Esophagus squamous epithelium (tissue), 5 donors: ENCODE data around the gene FHL1. TPM values are rescaled to one million over a fixed set of nuclear protein-coding genes. Genes with fewer than 3 reads are reported as not detected.

Experiments used
- DNase-seq: peaks from one replicate; lab custom pipeline; 2025; lab: John Stamatoyannopoulos, UW
- H3K27ac ChIP-seq, 4 donors: fragments of 200-600 bp; sonication (generic); one replicate each; pipeline ENCODE4 v1.5.1; 2016 to 2019; ENCODE audit warnings: mild to moderate bottlenecking in 1 of 4
- H3K27me3 ChIP-seq, 4 donors: fragments of 200-600 bp; sonication (generic); 1 replicate in 3 of 4; 2 replicates in 1 of 4; pipeline versions ENCODE4 v1.5.1 to v1.6.0; 2017 to 2021; ENCODE audit warnings: antibody characterized with exemption in 1 of 4
- H3K36me3 ChIP-seq, 3 donors: fragments of 200-600 bp; sonication (generic); one replicate each; pipeline ENCODE4 v1.5.1; 2016 to 2019
- H3K4me1 ChIP-seq, 3 donors: fragments of 200-600 bp; sonication (generic); one replicate each; pipeline ENCODE4 v1.5.1; 2017 to 2019
- H3K4me3 ChIP-seq, 4 donors: fragments of 200-600 bp; sonication (generic); 1 replicate in 3 of 4; 2 replicates in 1 of 4; pipeline ENCODE4 v1.5.1; 2016 to 2019; ENCODE audit warnings: mild to moderate bottlenecking in 2 of 4, moderate library complexity in 1 of 4
- H3K9me3 ChIP-seq, 3 donors: fragments of 200-600 bp; sonication (generic); one replicate each; pipeline ENCODE4 v1.5.1; 2016 to 2019
- POLR2A ChIP-seq, 4 donors: fragments of 450-650 bp; IDR thresholded peaks; one replicate each; pipeline ENCODE4 v1.6.1; 2017; ENCODE audit warnings: antibody characterized with exemption in 4 of 4, mild to moderate bottlenecking in 4 of 4, moderate library complexity in 3 of 4
- WGBS, 2 donors: methylation state at CpG; one replicate each; pipeline ENCODE4 v1.1.5; 2018; 5-methylcytosine and 5-hydroxymethylcytosine counted together
- intact Hi-C: fragments of 100-400 bp; cut with DNase I; formaldehyde crosslinking; loops from one replicate; pipeline ENCODE4 v1.15.0; 2022
- total RNA-seq, 4 donors: library from RNA; depleted of rRNA; stranded (reverse); fragments of >200 nt; gene quantifications; one replicate each; pipeline ENCODE4 v1.1.0, GENCODE V29; 2016
- TF ChIP-seq, protein P1 (sequence below), 6 experiments: fragments of 450-650 bp in 4 of 6; fragments of 200-600 bp in 2 of 6; sonication (generic) in 2 of 6; IDR thresholded peaks; one replicate each; pipeline ENCODE4 v1.5.1; 2016 to 2019; ENCODE audit warnings: antibody characterized with exemption in 6 of 6, mild to moderate bottlenecking in 4 of 6, moderate library complexity in 4 of 6
- donor health status: DM: yes; HTN: yes; CAD: no.

The FHL1 gene
- total RNA-seq, 4 donors from 2014 or later = 17.1 to 509 (median 70.4) TPM

DNA sequence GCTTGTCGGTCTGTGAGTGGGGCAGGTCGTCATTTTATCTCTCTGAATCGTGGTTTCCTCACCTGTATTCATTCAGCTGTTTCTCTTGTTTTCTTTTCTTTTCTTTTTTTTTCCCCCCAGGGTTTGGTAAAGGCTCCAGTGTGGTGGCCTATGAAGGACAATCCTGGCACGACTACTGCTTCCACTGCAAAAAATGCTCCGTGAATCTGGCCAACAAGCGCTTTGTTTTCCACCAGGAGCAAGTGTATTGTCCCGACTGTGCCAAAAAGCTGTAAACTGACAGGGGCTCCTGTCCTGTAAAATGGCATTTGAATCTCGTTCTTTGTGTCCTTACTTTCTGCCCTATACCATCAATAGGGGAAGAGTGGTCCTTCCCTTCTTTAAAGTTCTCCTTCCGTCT, 62.4 kb downstream of the FHL1 start:
- WGBS, 2 donors = 43 to 53% methylated on average over 9 of the region's 9 CpGs
- Histone ChIP-seq H3K27me3 (no peaks in the 10 kb centered on the region), H3K4me1 (peaks cover 0 to 38% (median 17%) of the 10 kb centered on the region in 3 donors), H3K4me3 (no peak overlapping the region), H3K36me3 (peaks cover 0 to 16% (median 0%) of the 10 kb centered on the region in 3 donors), H3K27ac (peak overlapping the region in 3 of 4 donors; percentile 74 to 77 (median 76)), H3K9me3 (no peaks in the 10 kb centered on the region)
- TF ChIP-seq, protein P1, sequence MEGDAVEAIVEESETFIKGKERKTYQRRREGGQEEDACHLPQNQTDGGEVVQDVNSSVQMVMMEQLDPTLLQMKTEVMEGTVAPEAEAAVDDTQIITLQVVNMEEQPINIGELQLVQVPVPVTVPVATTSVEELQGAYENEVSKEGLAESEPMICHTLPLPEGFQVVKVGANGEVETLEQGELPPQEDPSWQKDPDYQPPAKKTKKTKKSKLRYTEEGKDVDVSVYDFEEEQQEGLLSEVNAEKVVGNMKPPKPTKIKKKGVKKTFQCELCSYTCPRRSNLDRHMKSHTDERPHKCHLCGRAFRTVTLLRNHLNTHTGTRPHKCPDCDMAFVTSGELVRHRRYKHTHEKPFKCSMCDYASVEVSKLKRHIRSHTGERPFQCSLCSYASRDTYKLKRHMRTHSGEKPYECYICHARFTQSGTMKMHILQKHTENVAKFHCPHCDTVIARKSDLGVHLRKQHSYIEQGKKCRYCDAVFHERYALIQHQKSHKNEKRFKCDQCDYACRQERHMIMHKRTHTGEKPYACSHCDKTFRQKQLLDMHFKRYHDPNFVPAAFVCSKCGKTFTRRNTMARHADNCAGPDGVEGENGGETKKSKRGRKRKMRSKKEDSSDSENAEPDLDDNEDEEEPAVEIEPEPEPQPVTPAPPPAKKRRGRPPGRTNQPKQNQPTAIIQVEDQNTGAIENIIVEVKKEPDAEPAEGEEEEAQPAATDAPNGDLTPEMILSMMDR (IDR thresholded peaks at IDR 0.05) = no peak
- no peak for TF ChIP-seq POLR2A (IDR thresholded peaks at IDR 0.05)
- no peak for DNase-seq
- intact Hi-C loops = no loop called here

DNA sequence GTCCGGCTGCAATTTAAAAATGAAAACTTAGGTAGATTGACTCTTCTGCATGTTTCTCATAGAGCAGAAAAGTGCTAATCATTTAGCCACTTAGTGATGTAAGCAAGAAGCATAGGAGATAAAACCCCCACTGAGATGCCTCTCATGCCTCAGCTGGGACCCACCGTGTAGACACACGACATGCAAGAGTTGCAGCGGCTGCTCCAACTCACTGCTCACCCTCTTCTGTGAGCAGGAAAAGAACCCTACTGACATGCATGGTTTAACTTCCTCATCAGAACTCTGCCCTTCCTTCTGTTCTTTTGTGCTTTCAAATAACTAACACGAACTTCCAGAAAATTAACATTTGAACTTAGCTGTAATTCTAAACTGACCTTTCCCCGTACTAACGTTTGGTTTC, 62.9 kb downstream of the FHL1 start:
- Histone ChIP-seq H3K9me3 (no peaks in the 10 kb centered on the region), H3K27ac (peak overlapping the region in 3 of 4 donors; percentile 34 to 77 (median 74)), H3K4me3 (no peak overlapping the region), H3K27me3 (no peaks in the 10 kb centered on the region), H3K36me3 (peaks cover 0 to 16% (median 0%) of the 10 kb centered on the region in 3 donors), H3K4me1 (peaks cover 0 to 38% (median 14%) of the 10 kb centered on the region in 3 donors)
- TF ChIP-seq, protein P1 (IDR thresholded peaks at IDR 0.05) = no peak
- no peak for TF ChIP-seq POLR2A (IDR thresholded peaks at IDR 0.05)
- intact Hi-C loops = no loop called here
- no peak for DNase-seq
- 51 to 60% methylated on average over 7 of the region's 7 CpGs for WGBS, 2 donors

DNA sequence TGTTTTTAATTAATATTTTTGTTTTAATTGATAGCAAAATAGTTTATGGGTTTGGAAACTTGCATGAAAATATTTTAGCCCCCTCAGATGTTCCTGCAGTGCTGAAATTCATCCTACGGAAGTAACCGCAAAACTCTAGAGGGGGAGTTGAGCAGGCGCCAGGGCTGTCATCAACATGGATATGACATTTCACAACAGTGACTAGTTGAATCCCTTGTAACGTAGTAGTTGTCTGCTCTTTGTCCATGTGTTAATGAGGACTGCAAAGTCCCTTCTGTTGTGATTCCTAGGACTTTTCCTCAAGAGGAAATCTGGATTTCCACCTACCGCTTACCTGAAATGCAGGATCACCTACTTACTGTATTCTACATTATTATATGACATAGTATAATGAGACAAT, 63.5 kb downstream of the FHL1 start:
- intact Hi-C loops = no loop called here
- TF ChIP-seq POLR2A (IDR thresholded peaks at IDR 0.05) = no peak
- TF ChIP-seq, protein P1 (IDR thresholded peaks at IDR 0.05) = no peak
- no peak overlapping the region for H3K4me3 ChIP-seq
- 56 to 78% methylated on average over 3 to 5 of the region's 5 CpGs for WGBS, 2 donors
- peaks cover 0 to 16% (median 0%) of the 10 kb centered on the region in 3 donors for H3K36me3 ChIP-seq
- no peaks in the 10 kb centered on the region for H3K9me3 ChIP-seq
- H3K27ac ChIP-seq = peak overlapping the region in 2 of 4 donors; percentile 39 to 74
- DNase-seq = no peak
- H3K27me3 ChIP-seq = no peaks in the 10 kb centered on the region
- peaks cover 0 to 33% (median 13%) of the 10 kb centered on the region in 3 donors for H3K4me1 ChIP-seq

DNA sequence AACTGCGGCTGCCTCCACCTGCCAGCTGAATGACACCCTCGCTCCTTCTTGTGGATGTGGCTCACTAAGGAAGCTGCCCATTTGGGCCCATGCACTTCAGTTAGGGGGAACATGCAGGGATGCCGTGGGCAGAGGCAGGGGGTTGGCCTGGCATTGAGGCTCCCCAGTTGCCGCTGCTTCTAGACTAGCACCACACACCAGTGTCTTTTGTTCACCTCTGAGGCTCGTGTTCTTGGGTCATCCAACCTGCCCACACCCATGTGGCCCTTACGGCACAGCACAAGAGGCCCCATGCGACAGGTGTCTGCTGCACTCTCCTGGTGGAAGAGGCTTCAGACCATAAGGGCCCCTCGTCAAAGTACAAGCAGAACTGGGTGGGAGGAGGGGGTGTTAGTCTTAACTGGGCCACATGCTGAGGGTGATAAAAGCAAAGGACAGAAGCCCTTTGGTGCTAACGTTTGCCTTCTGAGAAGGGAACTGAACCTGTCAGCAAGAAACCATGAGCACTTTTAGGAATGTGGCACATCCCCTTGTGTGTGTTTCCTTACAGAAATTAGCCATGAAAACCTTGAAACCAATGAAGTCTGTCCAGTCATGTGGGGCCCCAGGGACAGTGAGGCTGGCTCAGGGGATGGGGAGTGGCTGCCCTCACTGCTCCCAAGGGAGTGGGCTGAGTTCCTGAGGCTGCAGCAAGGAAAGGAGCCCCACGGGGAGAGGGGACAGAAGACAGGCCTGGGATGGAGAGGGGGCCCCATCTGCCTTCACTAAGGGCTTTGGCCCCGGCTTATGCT, 64.6 kb downstream of the FHL1 start:
- H3K4me1 ChIP-seq = peaks cover 0 to 21% (median 6%) of the 10 kb centered on the region in 3 donors
- peak overlapping the region in 3 of 4 donors; percentile 38 to 71 (median 58) for H3K27ac ChIP-seq
- no peaks in the 10 kb centered on the region for H3K9me3 ChIP-seq
- no peaks in the 10 kb centered on the region for H3K27me3 ChIP-seq
- peaks cover 0 to 15% (median 0%) of the 10 kb centered on the region in 3 donors for H3K36me3 ChIP-seq
- intact Hi-C loops = no loop called here
- no peak for DNase-seq
- no peak overlapping the region for H3K4me3 ChIP-seq
- TF ChIP-seq, protein P1 (IDR thresholded peaks at IDR 0.05) = no peak
- TF ChIP-seq POLR2A (IDR thresholded peaks at IDR 0.05) = no peak
- WGBS, 2 donors = 53 to 67% methylated on average over 2 to 7 of the region's 11 CpGs

DNA sequence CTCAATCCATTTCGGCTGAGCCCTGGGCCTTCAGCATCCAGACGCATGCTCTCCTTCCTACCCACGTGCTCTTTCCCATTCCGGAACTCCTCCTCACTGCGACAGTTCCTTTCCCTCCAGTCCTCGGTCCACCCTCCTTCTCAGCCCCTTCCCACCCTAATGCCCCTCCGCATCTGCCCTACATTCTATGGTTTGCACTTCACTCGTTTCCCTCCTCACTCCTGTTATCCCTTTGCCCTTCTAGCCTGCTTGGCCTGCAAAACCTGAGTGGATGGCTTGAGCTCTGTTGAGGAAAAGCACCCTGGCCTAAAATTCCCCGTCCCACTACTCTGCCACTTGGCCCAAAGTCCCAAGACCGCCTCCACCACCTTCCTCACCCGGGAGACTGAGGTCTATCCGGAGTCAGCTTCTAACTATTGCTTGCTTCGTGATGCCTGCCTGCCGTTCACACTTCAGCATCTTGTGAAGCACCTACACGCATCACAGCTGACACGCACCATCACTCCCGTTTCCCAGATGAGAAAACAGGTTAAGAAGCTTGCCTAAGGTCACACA, 65.3 kb downstream of the FHL1 start:
- peaks cover 0 to 9% (median 0%) of the 10 kb centered on the region in 3 donors for H3K36me3 ChIP-seq
- DNase-seq = no peak
- H3K9me3 ChIP-seq = no peaks in the 10 kb centered on the region
- WGBS, 2 donors = 78% methylated on average over 10 to 17 of the region's 17 CpGs
- peak overlapping the region in 3 of 4 donors; percentile 38 to 71 (median 58) for H3K27ac ChIP-seq
- no peak for TF ChIP-seq POLR2A (IDR thresholded peaks at IDR 0.05)
- TF ChIP-seq, protein P1 (IDR thresholded peaks at IDR 0.05) = no peak
- H3K27me3 ChIP-seq = no peaks in the 10 kb centered on the region
- H3K4me1 ChIP-seq = peaks cover 0 to 16% (median 3%) of the 10 kb centered on the region in 3 donors
- intact Hi-C loops = no loop called here
- no peak overlapping the region for H3K4me3 ChIP-seq
